Loucy (cell line): ENCODE data around the gene TMEM132D.

Experiments
- H2AFZ ChIP-seq: fragments of 200-600 bp; sonication (generic); 2 replicates; pipeline ENCODE4 v1.6.0; 2016; ENCODE audit warnings: antibody characterized with exemption, mild to moderate bottlenecking, low read length, moderate library complexity
- H3F3A ChIP-seq: fragments of 200-600 bp; 2 replicates; pipeline ENCODE4 v1.6.0; 2016; ENCODE audit warnings: antibody characterized with exemption, low read depth, mild to moderate bottlenecking
- H3K27me3 ChIP-seq: fragments of 200-600 bp; sonication (generic); 2 replicates; pipeline ENCODE4 v1.6.1; 2014; ENCODE audit warnings: low read length, mild to moderate bottlenecking; ENCODE audit not compliant: insufficient read depth, poor library complexity, severe bottlenecking
- H3K36me3 ChIP-seq: fragments of 200-600 bp; sonication (generic); 2 replicates; pipeline ENCODE4 v1.6.1; 2016; ENCODE audit warnings: low read length; ENCODE audit not compliant: insufficient read depth
- H3K4me1 ChIP-seq: fragments of 200-600 bp; sonication (generic); 2 replicates; pipeline ENCODE4 v1.5.1; 2014; ENCODE audit warnings: low read length, mild to moderate bottlenecking; ENCODE audit not compliant: insufficient read depth, poor library complexity, severe bottlenecking
- H3K4me2 ChIP-seq: fragments of 200-600 bp; sonication (generic); 2 replicates; pipeline ENCODE4 v1.6.0; 2014; ENCODE audit warnings: antibody characterized with exemption, low read length, low read depth, mild to moderate bottlenecking; ENCODE audit not compliant: poor library complexity, severe bottlenecking
- H3K4me3 ChIP-seq: fragments of 200-600 bp; sonication (generic); 2 replicates; pipeline ENCODE4 v1.5.1; 2014; ENCODE audit warnings: low read length, mild to moderate bottlenecking, mixed read lengths; ENCODE audit not compliant: poor library complexity, severe bottlenecking
- H3K79me2 ChIP-seq: fragments of 200-600 bp; sonication (generic); 2 replicates; pipeline ENCODE4 v1.6.1; 2014; ENCODE audit warnings: low read length; ENCODE audit not compliant: insufficient read depth
- H3K9ac ChIP-seq: fragments of 200-600 bp; sonication (generic); 2 replicates; pipeline ENCODE4 v1.6.0; 2014; ENCODE audit warnings: mild to moderate bottlenecking, low read depth, low read length, moderate library complexity; ENCODE audit not compliant: poor library complexity, severe bottlenecking
- H3K9me2 ChIP-seq: fragments of 200-600 bp; sonication (generic); replicated peaks from 2 replicates; pipeline ENCODE4 v1.6.1; 2016; ENCODE audit warnings: low read depth, low read length, mixed read lengths
- H3K9me3 ChIP-seq: fragments of 200-600 bp; sonication (generic); 2 replicates; pipeline ENCODE4 v1.6.1; 2014; ENCODE audit warnings: mild to moderate bottlenecking, antibody characterized with exemption, low read length, low read depth; ENCODE audit not compliant: insufficient read depth
- H4K20me1 ChIP-seq: fragments of 200-600 bp; sonication (generic); 2 replicates; pipeline ENCODE4 v1.6.0; 2014; ENCODE audit warnings: antibody characterized with exemption, low read length, mild to moderate bottlenecking; ENCODE audit not compliant: insufficient read depth, poor library complexity, severe bottlenecking
- EZH2phosphoT487 ChIP-seq: fragments of 200-600 bp; IDR thresholded peaks from 2 replicates; pipeline ENCODE4 v1.6.1; 2018; ENCODE audit warnings: antibody characterized with exemption, mild to moderate bottlenecking, moderate library complexity, borderline replicate concordance
- TF ChIP-seq, protein P1 (sequence below): fragments of 200-600 bp; sonication (generic); conservative IDR thresholded peaks from 2 replicates; pipeline ENCODE4 v1.5.1; 2014; ENCODE audit warnings: mild to moderate bottlenecking, antibody characterized with exemption, low read length

The TMEM132D gene

DNA sequence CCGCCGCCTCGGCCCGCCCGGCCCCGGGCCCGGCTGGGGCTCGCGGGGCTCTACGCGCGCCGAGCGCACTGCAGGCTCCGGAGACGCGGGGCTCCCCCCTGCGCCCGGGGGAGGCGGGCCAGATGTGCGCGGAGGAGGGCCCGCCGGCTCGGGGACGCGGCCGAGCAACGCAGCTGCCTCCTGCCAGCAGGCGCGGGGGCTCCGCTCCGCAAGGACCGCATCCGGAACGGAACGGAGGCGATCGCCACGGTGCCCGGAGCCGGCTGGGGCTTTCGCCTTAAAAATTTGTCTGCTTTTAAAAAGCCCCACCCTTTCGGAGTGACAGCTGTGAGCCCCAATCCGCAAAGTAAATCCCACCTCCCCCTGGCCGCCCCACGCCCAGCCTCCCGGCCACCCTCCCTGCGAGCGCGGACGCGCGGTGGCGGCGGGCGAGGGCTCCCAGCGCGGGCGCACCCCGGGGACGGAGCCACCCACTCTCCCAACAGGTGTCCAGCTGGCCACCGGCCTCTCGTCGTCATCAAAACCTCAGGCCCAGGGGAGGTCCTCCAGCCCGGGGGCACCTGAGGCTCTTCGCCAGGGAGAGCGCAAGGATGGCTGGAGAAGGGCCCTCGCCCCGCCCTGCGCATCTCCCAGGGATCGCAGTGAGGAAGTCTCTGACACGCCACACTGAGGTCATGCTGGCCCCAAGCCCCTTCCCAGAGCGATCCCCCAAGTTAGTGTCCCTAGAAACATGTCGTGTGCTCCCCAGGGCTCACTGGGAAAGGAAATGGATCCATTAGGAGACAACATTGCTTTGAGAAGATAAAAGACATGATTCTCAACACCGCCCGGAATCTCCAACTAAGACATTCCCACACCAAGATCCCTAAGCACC, at the start of gene TMEM132D:
Gene TMEM132D (minus strand): TSS at position 70 of the 874 bp plus-strand sequence.
- no peak within 1 kb of the TSS for H3K4me2 ChIP-seq
- no peaks in the 10 kb centered on the region for H3K36me3 ChIP-seq
- no peaks in the 10 kb centered on the region for H3K9me2 ChIP-seq
- no peak within 1 kb of the TSS for H3K9ac ChIP-seq
- no peaks in the 10 kb centered on the region for H3K27me3 ChIP-seq
- no peaks in the 10 kb centered on the region for H4K20me1 ChIP-seq
- TF ChIP-seq EZH2phosphoT487 = no peak
- TF ChIP-seq, protein P1, sequence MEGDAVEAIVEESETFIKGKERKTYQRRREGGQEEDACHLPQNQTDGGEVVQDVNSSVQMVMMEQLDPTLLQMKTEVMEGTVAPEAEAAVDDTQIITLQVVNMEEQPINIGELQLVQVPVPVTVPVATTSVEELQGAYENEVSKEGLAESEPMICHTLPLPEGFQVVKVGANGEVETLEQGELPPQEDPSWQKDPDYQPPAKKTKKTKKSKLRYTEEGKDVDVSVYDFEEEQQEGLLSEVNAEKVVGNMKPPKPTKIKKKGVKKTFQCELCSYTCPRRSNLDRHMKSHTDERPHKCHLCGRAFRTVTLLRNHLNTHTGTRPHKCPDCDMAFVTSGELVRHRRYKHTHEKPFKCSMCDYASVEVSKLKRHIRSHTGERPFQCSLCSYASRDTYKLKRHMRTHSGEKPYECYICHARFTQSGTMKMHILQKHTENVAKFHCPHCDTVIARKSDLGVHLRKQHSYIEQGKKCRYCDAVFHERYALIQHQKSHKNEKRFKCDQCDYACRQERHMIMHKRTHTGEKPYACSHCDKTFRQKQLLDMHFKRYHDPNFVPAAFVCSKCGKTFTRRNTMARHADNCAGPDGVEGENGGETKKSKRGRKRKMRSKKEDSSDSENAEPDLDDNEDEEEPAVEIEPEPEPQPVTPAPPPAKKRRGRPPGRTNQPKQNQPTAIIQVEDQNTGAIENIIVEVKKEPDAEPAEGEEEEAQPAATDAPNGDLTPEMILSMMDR = no peak
- no peaks in the 10 kb centered on the region for H3K79me2 ChIP-seq
- H3K4me3 ChIP-seq = no peak within 1 kb of the TSS
- no peak within 1 kb of the TSS for H2AFZ ChIP-seq
- no peaks in the 10 kb centered on the region for H3F3A ChIP-seq
- no peaks in the 10 kb centered on the region for H3K9me3 ChIP-seq
- H3K4me1 ChIP-seq = no peaks in the 10 kb centered on the region

DNA sequence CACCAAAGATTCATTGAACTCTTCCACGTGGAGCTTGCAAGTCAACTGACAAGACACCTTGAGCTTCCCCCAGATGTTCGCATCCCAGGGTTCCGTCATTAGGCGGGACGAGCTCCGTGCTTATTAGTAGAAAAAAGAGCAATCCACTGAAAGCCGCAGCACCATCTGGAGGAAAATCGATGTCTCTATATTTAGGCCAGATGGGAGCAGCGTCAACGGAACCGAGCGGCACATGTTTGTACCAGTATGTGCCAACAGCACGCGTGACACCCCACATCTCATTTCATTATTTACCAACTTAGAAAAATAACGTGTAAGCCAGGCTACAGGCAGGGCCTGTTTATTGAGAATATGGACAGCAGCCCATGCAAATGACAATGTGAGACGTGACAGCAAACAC, 45.8 kb upstream of the TMEM132D start:
- H3K9me3 ChIP-seq = 0 out of 2 replicates have a peak, but pooled peaks cover 6% of the 10 kb centered on the region
- H3K9me2 ChIP-seq = no peaks in the 10 kb centered on the region
- H3K4me2 ChIP-seq = no peak overlapping the region
- no peak overlapping the region for H3K4me3 ChIP-seq
- TF ChIP-seq, protein P1 = no peak
- no peak for TF ChIP-seq EZH2phosphoT487
- no peak overlapping the region for H3K9ac ChIP-seq
- no peaks in the 10 kb centered on the region for H3K4me1 ChIP-seq
- no peaks in the 10 kb centered on the region for H3F3A ChIP-seq
- H2AFZ ChIP-seq = no peak overlapping the region
- H3K79me2 ChIP-seq = no peaks in the 10 kb centered on the region
- H3K27me3 ChIP-seq = no peaks in the 10 kb centered on the region
- H3K36me3 ChIP-seq = no peaks in the 10 kb centered on the region
- no peaks in the 10 kb centered on the region for H4K20me1 ChIP-seq

DNA sequence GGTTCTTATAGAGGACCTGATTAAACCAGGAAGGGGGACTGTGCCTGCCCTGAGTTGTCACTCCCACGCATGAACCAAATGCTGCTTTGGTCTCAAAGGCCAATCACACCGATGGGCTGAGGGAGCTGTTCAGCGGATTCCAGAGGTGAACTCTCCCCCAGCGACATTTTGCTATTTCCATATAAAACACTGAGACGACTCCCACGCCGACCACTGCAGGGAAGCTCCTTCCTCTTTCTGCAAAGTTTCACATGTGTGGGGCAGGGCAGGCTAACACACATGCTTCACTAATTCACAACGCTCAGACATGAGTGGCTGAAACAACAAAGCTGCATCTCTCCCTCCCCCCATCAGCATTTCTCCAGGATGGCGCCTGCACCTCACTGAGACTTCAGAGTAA, 37.8 kb upstream of the TMEM132D start:
- Histone ChIP-seq H3K36me3 (no peaks in the 10 kb centered on the region), H3K4me2 (no peak overlapping the region), H2AFZ (no peak overlapping the region), H3K27me3 (no peaks in the 10 kb centered on the region), H3K79me2 (no peaks in the 10 kb centered on the region), H3K4me3 (no peak overlapping the region), H3F3A (no peaks in the 10 kb centered on the region), H3K4me1 (no peaks in the 10 kb centered on the region), H3K9me2 (no peaks in the 10 kb centered on the region), H3K9ac (no peak overlapping the region), H4K20me1 (no peaks in the 10 kb centered on the region), H3K9me3 (peaks cover 4% of the 10 kb centered on the region; the same call in 1 of the 2 replicates)
- TF ChIP-seq, protein P1 = no peak
